ENCODE data around the gene DNALI1. TPM values are rescaled to one million over a fixed set of nuclear protein-coding genes. Genes with fewer than 3 reads are reported as not detected.
A peak's percentile ranks its signal among the peaks of the same experiment; 100 is the strongest.
"Not testable (repeated sequence)": the region's sequence is repeated elsewhere in the genome, so short reads cannot be mapped to it uniquely, and the experiment has no call there.

The DNALI1 gene
- polyA plus RNA-seq, 1 donor from 2014 or later: 33.5 TPM

- H3F3A ChIP-seq (ENCODE audit: insufficient read depth, low read length, poor library complexity, severe bottlenecking): no peaks in the 10 kb centered on the region
- H3K9ac ChIP-seq (ENCODE audit: low read length): no peak overlapping the region
- H4K20me1 ChIP-seq (ENCODE audit: insufficient read depth): no peaks in the 10 kb centered on the region
- H3K27me3 ChIP-seq (ENCODE audit: insufficient read depth, low read depth, low read length): no peaks in the 10 kb centered on the region
- H3K36me3 ChIP-seq (ENCODE audit: insufficient read depth, low read length): no peaks in the 10 kb centered on the region
- no peak overlapping the region for H3K27ac ChIP-seq (ENCODE audit: low read length)
- no peak overlapping the region for H2AFZ ChIP-seq (ENCODE audit: low read depth, low read length)
- peaks cover 19% of the 10 kb centered on the region for H3K79me2 ChIP-seq (replicated peaks; ENCODE audit: insufficient read depth, low read length)
- H3K4me3 ChIP-seq (ENCODE audit: low read length): peak overlapping the region; percentile 75
- TF ChIP-seq EZH2 (IDR thresholded peaks at IDR 0.05; ENCODE audit: borderline replicate concordance, insufficient read depth, low read length, poor library complexity, severe bottlenecking) (no peak), SMC3 (conservative IDR thresholded peaks at IDR 0.05; ENCODE audit: poor library complexity) (no peak)
- H3K4me2 ChIP-seq (ENCODE audit: low read length): no peak overlapping the region
- no peaks in the 10 kb centered on the region for H3K9me2 ChIP-seq (ENCODE audit: insufficient read depth, low read length)
- no peaks in the 10 kb centered on the region for H3K9me3 ChIP-seq (ENCODE audit: low read length)
These were observed 1.7 kb downstream of the DNALI1 start for GRCh38 chr1:37558411-37558810.

- Histone ChIP-seq H3K4me2 (ENCODE audit: low read length) (no peak overlapping the region), H3K9me3 (ENCODE audit: low read length) (no peaks in the 10 kb centered on the region), H3K4me3 (ENCODE audit: low read length) (no peak overlapping the region), H3K27ac (ENCODE audit: low read length) (no peak overlapping the region), H2AFZ (ENCODE audit: low read depth, low read length) (no peak overlapping the region), H3K9me2 (ENCODE audit: insufficient read depth, low read length) (no peaks in the 10 kb centered on the region), H3K9ac (ENCODE audit: low read length) (no peak overlapping the region), H3K79me2 (replicated peaks; ENCODE audit: insufficient read depth, low read length) (peaks cover 12% of the 10 kb centered on the region), H3K27me3 (ENCODE audit: insufficient read depth, low read depth, low read length) (no peaks in the 10 kb centered on the region), H3F3A (ENCODE audit: insufficient read depth, low read length, poor library complexity, severe bottlenecking) (no peaks in the 10 kb centered on the region), H4K20me1 (ENCODE audit: insufficient read depth) (no peaks in the 10 kb centered on the region), H3K36me3 (ENCODE audit: insufficient read depth, low read length) (no peaks in the 10 kb centered on the region)
- TF ChIP-seq, protein P1, sequence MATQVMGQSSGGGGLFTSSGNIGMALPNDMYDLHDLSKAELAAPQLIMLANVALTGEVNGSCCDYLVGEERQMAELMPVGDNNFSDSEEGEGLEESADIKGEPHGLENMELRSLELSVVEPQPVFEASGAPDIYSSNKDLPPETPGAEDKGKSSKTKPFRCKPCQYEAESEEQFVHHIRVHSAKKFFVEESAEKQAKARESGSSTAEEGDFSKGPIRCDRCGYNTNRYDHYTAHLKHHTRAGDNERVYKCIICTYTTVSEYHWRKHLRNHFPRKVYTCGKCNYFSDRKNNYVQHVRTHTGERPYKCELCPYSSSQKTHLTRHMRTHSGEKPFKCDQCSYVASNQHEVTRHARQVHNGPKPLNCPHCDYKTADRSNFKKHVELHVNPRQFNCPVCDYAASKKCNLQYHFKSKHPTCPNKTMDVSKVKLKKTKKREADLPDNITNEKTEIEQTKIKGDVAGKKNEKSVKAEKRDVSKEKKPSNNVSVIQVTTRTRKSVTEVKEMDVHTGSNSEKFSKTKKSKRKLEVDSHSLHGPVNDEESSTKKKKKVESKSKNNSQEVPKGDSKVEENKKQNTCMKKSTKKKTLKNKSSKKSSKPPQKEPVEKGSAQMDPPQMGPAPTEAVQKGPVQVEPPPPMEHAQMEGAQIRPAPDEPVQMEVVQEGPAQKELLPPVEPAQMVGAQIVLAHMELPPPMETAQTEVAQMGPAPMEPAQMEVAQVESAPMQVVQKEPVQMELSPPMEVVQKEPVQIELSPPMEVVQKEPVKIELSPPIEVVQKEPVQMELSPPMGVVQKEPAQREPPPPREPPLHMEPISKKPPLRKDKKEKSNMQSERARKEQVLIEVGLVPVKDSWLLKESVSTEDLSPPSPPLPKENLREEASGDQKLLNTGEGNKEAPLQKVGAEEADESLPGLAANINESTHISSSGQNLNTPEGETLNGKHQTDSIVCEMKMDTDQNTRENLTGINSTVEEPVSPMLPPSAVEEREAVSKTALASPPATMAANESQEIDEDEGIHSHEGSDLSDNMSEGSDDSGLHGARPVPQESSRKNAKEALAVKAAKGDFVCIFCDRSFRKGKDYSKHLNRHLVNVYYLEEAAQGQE (IDR thresholded peaks at IDR 0.05; ENCODE audit: borderline replicate concordance): no peak
- TF ChIP-seq, protein P2, sequence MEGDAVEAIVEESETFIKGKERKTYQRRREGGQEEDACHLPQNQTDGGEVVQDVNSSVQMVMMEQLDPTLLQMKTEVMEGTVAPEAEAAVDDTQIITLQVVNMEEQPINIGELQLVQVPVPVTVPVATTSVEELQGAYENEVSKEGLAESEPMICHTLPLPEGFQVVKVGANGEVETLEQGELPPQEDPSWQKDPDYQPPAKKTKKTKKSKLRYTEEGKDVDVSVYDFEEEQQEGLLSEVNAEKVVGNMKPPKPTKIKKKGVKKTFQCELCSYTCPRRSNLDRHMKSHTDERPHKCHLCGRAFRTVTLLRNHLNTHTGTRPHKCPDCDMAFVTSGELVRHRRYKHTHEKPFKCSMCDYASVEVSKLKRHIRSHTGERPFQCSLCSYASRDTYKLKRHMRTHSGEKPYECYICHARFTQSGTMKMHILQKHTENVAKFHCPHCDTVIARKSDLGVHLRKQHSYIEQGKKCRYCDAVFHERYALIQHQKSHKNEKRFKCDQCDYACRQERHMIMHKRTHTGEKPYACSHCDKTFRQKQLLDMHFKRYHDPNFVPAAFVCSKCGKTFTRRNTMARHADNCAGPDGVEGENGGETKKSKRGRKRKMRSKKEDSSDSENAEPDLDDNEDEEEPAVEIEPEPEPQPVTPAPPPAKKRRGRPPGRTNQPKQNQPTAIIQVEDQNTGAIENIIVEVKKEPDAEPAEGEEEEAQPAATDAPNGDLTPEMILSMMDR (IDR thresholded peaks at IDR 0.05; ENCODE audit: poor library complexity, severe bottlenecking): no peak
- TF ChIP-seq TAF1 (IDR thresholded peaks at IDR 0.05; ENCODE audit: low read depth): no peak
- no peak for TF ChIP-seq MXI1 (conservative IDR thresholded peaks at IDR 0.05; ENCODE audit: poor library complexity, severe bottlenecking)
- no peak for TF ChIP-seq EP300 (conservative IDR thresholded peaks at IDR 0.05; ENCODE audit: poor library complexity, severe bottlenecking)
- no peak for TF ChIP-seq POLR2AphosphoS5 (IDR thresholded peaks at IDR 0.05)
- TF ChIP-seq SMC3 (conservative IDR thresholded peaks at IDR 0.05; ENCODE audit: poor library complexity): no peak
- TF ChIP-seq RAD21 (conservative IDR thresholded peaks at IDR 0.05): no peak
- no peak for TF ChIP-seq EZH2 (IDR thresholded peaks at IDR 0.05; ENCODE audit: borderline replicate concordance, insufficient read depth, low read length, poor library complexity, severe bottlenecking)
These were observed 2.3 kb downstream of the DNALI1 start for GRCh38 chr1:37559080-37559479.

- H3K4me3 ChIP-seq (ENCODE audit: low read length); H3K9me2 ChIP-seq (ENCODE audit: insufficient read depth, low read length); H3K9ac ChIP-seq (ENCODE audit: low read length); H4K20me1 ChIP-seq (ENCODE audit: insufficient read depth); H3F3A ChIP-seq (ENCODE audit: insufficient read depth, low read length, poor library complexity, severe bottlenecking); H2AFZ ChIP-seq (ENCODE audit: low read depth, low read length); H3K9me3 ChIP-seq (ENCODE audit: low read length); H3K36me3 ChIP-seq (ENCODE audit: insufficient read depth, low read length); H3K4me2 ChIP-seq (ENCODE audit: low read length); H3K27me3 ChIP-seq (ENCODE audit: insufficient read depth, low read depth, low read length); H3K27ac ChIP-seq (ENCODE audit: low read length): not testable (repeated sequence)
- H3K79me2 ChIP-seq (replicated peaks; ENCODE audit: insufficient read depth, low read length): peaks cover 12% of the 10 kb centered on the region
These were observed 3.2 kb downstream of the DNALI1 start for GRCh38 chr1:37559957-37560379.

Measured in neural cell (in vitro differentiated cells).